Activated CD4-positive, alpha-beta T cell treated with anti-CD3 and anti-CD28 coated beads for 24 hours (primary cell): ENCODE data around the gene CLCNKB.
"Not testable (repeated sequence)": the region's sequence is repeated elsewhere in the genome, so short reads cannot be mapped to it uniquely, and the experiment has no call there.

ENCODE experiments used
- DNase-seq, 2 donors: peaks; one replicate each; pipeline ENCODE4 v3.0.0-alpha.2; 2020; ENCODE audit warnings: low read depth in 2 of 2

Gene CLCNKB

GRCh38 chr1:16015491-16015890 lies 28.1 kb upstream of the CLCNKB start:
- no peak for DNase-seq

DNA sequence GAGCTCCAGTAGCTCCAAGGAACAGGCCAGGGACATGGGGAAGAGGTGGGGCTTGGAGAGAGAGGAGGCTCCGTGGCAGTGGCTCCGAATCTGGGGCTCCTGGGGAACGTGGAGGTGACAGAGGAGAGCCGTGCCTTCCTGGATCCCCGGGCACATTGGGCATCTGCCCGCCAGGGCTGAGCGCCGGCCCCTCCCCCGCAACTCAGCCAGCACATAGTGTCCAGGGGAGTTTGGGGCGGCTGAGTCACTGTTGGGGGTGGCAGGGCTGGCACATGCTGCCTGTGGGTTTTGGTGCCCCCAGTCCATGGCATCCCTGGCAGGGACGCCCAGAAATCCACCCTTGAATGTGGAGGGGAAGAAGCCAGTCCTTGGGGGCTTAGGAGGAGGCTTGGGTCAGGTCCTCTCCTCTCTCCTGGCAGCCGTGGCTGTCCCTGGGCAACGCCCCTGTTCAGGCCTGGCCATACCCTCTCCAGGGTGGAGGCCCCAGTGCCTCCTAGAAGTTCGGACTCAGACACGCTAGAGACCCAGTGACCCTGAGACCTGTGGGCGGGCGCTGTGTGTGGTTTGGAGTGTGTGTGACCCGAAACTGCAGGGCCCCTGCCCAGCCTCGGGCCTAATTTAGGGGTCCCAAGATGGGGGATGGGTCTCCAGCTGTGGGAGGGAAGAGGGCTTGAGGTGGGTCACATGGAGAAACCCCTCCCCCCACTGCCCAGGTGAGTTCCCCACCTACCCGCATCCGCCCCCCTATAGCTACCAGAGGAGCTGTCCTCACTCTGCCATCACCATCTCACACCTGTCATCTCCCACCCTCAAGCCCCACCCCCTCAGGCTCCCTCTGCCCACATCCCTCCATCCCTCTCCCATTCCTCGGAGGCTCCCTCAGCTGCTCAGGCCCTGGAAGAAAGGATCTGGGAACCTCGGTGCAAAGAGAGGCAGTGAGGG lies 27.4 kb upstream of the CLCNKB start:
- no peak for DNase-seq

- no peak for DNase-seq
These were observed 26.5 kb upstream of the CLCNKB start for GRCh38 chr1:16017076-16017460.

DNA sequence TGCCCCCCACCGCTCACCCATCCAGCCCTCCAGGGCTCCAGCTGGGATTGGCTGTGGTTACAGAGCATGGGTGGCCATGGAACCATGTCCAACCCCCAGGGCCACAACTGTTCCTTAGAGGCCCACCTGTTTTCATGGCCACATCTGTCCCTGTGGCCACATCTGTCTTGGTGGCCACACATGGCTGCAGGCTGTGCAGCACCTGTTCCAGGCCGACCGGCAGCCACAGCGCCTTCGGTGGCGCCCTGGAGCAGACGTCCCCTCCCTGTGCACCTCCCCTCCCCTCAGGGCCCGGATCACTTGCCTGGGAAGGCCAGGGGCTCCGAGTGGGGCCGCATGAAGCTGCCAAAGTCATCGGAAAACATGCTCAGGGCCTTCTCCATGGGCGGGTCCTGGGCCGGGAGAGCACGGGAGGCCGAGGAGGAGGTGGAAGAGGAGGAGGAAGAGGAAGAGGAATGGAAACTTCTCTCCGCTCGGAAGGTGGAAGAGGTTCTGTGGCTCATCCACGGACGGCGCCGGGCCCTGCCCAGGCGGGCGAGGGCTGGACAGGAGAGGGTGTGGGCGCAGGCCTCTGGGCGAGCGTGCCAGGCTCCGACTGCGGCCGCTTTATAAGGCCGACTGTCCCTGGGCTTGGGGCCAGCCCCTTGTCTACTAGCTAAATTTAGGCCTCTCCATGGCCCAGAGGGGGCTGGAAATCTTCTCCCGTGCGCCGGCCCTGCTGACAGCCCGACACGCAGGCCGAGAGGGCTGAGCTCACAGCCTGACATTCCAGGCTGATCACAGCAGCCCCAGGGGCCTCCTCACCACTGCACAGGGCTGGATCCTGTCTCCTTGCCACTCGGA lies 25.9 kb upstream of the CLCNKB start, which contains the start of gene HSPB7:
Gene HSPB7, minus strand, starts transcription at position 583 of the 843 bp plus-strand sequence. Its CDS starts 80 bp downstream, at position 503.
- no peak for DNase-seq

- DNase-seq = no peak
These were observed 25.3 kb upstream of the CLCNKB start for GRCh38 chr1:16018308-16018707.

DNA sequence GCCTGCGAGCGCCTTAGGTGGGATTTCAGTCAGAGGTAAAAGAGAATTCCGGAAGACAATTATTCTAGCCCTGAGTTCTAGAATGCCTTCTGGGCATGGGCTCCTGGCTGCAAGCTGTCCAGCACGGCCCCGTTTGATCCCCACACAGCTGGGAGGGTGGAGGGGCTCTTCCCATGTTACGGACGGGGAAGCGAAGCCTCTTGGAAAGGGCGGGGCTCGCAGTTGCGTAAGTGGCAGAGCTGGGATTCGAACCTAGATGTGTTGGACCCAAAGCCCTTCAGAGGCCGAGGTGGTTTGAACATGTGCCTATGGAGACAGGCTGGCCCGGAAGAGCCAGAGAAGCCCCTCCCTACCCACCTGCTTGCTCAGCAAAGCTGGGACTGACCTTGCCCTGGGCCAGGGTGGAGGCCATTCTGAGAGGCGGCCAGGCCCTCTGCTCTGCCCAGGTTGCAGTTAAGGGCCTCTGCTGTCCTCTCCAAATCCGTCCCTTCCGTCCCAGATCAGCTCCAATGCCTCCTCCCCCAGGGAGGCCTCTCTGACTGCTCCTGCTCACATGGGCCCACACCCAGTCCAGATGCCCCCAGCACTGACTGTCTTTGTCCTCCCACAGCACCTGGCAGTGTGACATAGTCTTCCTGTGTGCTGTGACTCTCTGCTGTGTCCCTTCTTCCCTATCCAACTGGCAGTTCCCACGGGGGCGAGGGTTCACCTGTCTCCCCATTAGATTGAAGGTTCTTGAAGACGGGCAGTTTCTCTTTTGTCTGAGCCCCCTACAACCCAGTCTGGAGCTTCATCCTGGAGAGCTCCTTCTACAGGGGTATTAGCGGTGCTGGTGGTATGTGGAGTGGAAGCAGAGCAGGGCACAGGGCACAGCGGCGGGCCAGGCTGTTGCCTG lies 24.6 kb upstream of the CLCNKB start:
- DNase-seq = no peak

GRCh38 chr1:16019644-16020277 lies 23.8 kb upstream of the CLCNKB start:
- DNase-seq = no peak

GRCh38 chr1:16020325-16020724 lies 23.3 kb upstream of the CLCNKB start:
- no peak for DNase-seq

DNA sequence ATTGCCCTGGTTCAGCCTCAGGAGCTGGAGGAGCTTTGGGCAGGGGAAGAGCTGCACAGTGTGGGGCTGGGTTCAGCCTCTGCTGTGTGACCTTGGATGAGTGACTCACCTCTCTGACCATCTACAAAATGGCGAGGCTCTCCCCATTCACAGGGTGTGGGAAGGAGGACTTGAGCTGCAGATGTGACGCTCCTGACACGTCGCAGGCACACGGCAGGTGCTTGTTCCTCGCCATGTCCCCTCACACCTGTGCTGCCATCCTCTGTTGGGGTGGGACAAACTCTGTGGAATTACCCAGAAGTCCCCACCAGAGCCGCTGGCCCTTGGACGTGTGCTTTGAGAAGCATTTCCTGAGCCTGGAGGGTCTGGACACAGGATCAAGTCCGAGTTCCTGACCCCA lies 22.7 kb upstream of the CLCNKB start:
- DNase-seq = not testable (repeated sequence)

DNA sequence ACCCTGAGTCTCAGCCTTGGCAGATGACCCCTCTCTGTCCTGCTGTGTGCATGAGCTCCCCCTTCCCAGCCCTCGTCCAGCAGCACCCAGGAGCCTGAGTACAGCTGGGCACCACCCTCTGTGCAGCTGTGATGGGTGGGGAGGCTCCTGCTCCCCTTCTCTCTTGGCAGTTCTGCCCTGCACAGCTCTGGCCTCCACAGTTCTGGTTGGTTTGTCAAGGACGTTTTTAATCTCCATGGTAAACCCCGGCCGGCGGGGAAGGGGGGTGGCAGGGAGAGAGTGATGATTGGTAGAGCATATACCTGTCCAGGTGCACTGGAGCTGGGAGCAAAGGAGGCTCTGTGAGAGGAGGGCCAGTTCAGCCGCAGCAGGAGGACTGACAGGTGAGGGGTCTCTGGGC lies 21.9 kb upstream of the CLCNKB start, which contains the start of gene CLCNKA:
Gene CLCNKA, plus strand, starts transcription at position 356 of the 400 bp plus-strand sequence. CDS start 584 bp downstream, outside the sequence.
- no peak for DNase-seq

GRCh38 chr1:16022393-16022792 lies 21.2 kb upstream of the CLCNKB start:
- no peak for DNase-seq

DNA sequence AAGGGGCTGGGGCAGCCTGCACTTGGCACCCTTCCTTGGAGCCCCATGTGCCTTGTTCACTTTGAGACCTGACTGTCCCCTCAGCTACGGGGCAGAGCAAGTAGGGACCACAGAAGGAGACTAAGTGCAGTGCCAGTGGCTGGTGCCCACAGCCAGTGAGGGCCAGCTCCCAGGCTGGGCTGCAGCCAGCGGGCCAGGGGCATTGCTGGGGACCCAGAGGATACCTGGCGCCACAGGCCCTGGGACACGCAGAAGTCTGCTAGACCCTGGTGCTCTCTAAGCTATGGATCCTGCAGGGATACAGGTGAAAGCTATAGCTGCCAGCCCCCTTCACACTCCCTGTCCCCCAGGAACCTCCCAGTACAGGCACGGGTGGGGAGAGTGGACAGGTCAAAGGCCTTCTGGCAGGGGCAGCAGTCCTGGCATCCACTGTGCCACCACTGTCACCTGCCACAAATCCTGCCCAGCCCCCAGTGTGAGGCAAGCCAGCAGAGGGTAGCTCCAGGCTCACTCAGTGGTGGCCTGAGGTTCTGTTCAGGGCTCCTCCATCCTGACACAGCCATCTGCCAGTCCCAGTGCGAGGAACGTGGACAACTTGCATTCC lies 20.4 kb upstream of the CLCNKB start:
- no peak for DNase-seq

DNA sequence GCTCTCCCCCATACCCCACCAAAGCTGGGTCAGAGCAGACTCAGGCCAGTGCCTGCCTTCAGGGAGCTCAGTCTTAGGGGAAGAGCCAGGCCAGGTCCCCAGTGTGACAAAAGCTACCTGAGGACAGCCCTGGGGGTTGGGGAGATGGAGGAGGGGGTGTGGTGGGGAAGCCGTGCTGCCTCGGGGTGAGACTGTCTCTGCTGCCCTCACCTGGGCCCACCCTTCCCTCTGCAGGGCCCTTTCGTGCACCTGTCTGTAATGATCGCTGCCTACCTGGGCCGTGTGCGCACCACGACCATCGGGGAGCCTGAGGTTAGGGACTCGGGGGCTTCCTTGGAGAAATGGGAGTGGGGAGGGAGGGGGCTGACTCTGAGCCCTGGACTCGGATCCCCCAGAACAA lies 17.3 kb upstream of the CLCNKB start:
- DNase-seq = not testable (repeated sequence)

GRCh38 chr1:16026723-16027484 lies 16.7 kb upstream of the CLCNKB start:
- peak; percentile 23 to 25 for DNase-seq

DNA sequence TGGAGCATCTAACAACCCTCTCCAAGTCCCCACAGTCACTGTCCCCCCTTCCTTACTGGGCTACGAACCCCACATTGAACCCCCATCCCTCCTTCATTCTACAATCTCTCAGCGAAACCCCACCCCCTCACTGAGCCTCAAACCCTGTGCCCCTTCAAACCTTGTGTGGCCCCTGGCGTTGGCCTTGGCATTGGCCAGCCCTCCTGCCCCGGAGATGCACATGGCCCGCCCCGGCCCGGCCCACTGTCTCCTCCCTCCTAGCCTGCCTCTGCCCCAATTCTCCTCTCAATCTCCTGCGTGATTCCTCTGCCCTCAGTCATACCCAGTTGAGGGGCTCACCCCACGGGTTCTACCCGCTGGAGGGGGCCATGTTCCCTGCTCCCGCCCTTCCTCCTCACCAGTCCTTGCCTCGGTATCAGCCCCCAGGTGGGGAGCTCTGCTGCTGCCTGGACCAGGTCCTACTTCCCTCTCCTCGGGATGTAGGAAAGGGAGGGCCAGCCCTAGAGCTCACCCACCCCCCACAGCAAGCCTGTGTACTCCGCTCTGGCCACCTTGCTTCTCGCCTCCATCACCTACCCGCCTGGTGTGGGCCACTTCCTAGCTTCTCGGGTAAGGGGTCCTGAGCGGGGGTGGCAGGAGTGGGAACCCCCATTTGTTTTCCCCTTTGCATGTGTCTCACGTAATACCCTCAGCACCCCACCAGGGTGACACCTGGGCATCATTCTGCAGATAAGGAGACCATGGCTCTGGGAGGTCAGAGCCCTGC lies 15.2 kb upstream of the CLCNKB start:
- DNase-seq = no peak

DNA sequence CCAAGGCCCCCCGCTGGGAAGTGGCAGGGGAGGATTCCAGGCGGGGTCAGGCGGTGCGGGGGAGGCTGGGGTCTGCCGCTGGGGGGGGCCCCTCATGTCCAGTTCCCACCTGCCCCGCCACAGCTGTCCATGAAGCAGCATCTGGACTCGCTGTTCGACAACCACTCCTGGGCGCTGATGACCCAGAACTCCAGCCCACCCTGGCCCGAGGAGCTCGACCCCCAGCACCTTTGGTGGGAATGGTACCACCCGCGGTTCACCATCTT lies 14.6 kb upstream of the CLCNKB start:
- not testable (repeated sequence) for DNase-seq

- no peak for DNase-seq
These were observed 14.3 kb upstream of the CLCNKB start for GRCh38 chr1:16029288-16029687.

GRCh38 chr1:16031551-16031950 lies 12.0 kb upstream of the CLCNKB start:
- DNase-seq = no peak
